Measurements from ENCODE around the gene EPHA6.
A peak's percentile ranks its signal among the peaks of the same experiment; 100 is the strongest.
"Not testable (repeated sequence)": the region's sequence is repeated elsewhere in the genome, so short reads cannot be mapped to it uniquely, and the experiment has no call there.

Gene EPHA6

GRCh38 chr3:96931119-96931862, 116.9 kb downstream of the EPHA6 start:
- DNase-seq, result peak; percentile 12

GRCh38 chr3:96942131-96942530, 127.7 kb downstream of the EPHA6 start:
- DNase-seq, result not testable (repeated sequence)

- DNase-seq, result no peak
Observed at GRCh38 chr3:96958856-96959255, 144.5 kb downstream of the EPHA6 start.

GRCh38 chr3:96959474-96959873, 145.1 kb downstream of the EPHA6 start:
- DNase-seq, result no peak

- DNase-seq, result no peak
Observed at GRCh38 chr3:96959901-96960641, 145.7 kb downstream of the EPHA6 start.

- DNase-seq, result no peak
Observed at GRCh38 chr3:96960661-96961330, 146.4 kb downstream of the EPHA6 start.

GRCh38 chr3:96961576-96961975, 147.2 kb downstream of the EPHA6 start:
- no peak for DNase-seq

- DNase-seq, result no peak
Observed at GRCh38 chr3:96966181-96966929, 152.0 kb downstream of the EPHA6 start.

- no peak for DNase-seq
Observed at GRCh38 chr3:96970211-96970610, 155.8 kb downstream of the EPHA6 start.

GRCh38 chr3:96977671-96978070, 163.3 kb downstream of the EPHA6 start:
- no peak for DNase-seq

- not testable (repeated sequence) for DNase-seq
Observed at GRCh38 chr3:96983716-96984115, 169.3 kb downstream of the EPHA6 start.

- DNase-seq, result no peak
Observed at GRCh38 chr3:96986241-96986640, 171.8 kb downstream of the EPHA6 start.

GRCh38 chr3:96991231-96991630, 176.8 kb downstream of the EPHA6 start:
- no peak for DNase-seq

GRCh38 chr3:96991800-96992365, 177.5 kb downstream of the EPHA6 start:
- no peak for DNase-seq

GRCh38 chr3:96994988-96995387, 180.6 kb downstream of the EPHA6 start:
- no peak for DNase-seq

GRCh38 chr3:96996009-96996408, 181.6 kb downstream of the EPHA6 start:
- DNase-seq, result no peak

- DNase-seq, result no peak
Observed at GRCh38 chr3:97001611-97002010, 187.2 kb downstream of the EPHA6 start.

- no peak for DNase-seq
Observed at GRCh38 chr3:97009427-97010019, 195.1 kb downstream of the EPHA6 start.

- DNase-seq, result no peak
Observed at GRCh38 chr3:97010881-97011657, 196.7 kb downstream of the EPHA6 start.

- DNase-seq, result no peak
Observed at GRCh38 chr3:97021778-97022177, 207.4 kb downstream of the EPHA6 start.

GRCh38 chr3:97025612-97026011, 211.2 kb downstream of the EPHA6 start:
- DNase-seq, result not testable (repeated sequence)
